Urinary bladder (tissue), 4 donors: ENCODE measurements around the gene APP. TPM values are rescaled to one million over a fixed set of nuclear protein-coding genes. Genes with fewer than 3 reads are reported as not detected.
A peak's percentile ranks its signal among the peaks of the same experiment; 100 is the strongest.

Experiments used
- DNase-seq: peaks from one replicate; pipeline ENCODE4 v3.0.0-alpha.2; 2015; ENCODE audit errors: extremely low spot score
- H3K27ac ChIP-seq: one replicate; pipeline ENCODE4 v1.5.1; 2013; ENCODE audit warnings: low read depth, mild to moderate bottlenecking, moderate library complexity
- H3K36me3 ChIP-seq: one replicate; pipeline ENCODE4 v1.6.1; 2013; ENCODE audit warnings: mild to moderate bottlenecking, moderate library complexity; ENCODE audit not compliant: insufficient read depth
- H3K4me1 ChIP-seq: one replicate; pipeline ENCODE4 v1.6.1; 2013; ENCODE audit warnings: mild to moderate bottlenecking, moderate library complexity; ENCODE audit not compliant: insufficient read depth
- H3K4me3 ChIP-seq: one replicate; pipeline ENCODE4 v1.5.1; 2013; ENCODE audit warnings: low read depth, low read length
- WGBS: extraction: QIAGEN DNeasy Blood & Tissue Kit; methylation state at CpG from one replicate; pipeline ENCODE4 v1.1.7; 2013; 5-methylcytosine and 5-hydroxymethylcytosine counted together
- polyA plus RNA-seq: library from polyadenylated mRNA; stranded (reverse); fragments of 200-250 nt; gene quantifications from one replicate; pipeline ENCODE4 v1.2.3, GENCODE V29; 2013
- total RNA-seq: library from RNA; depleted of rRNA; stranded (reverse); fragments of >200 nt; gene quantifications from one replicate; pipeline ENCODE4 v1.2.3, GENCODE V29; 2014
- donor health status: healthy with polysubstance abuse.
- donor health status: healthy.

APP gene
- total RNA-seq (269 TPM), polyA plus RNA-seq (469 TPM)

- Histone ChIP-seq H3K4me3 (peak within 1 kb of the TSS; percentile 72), H3K4me1 (no peaks in the 10 kb centered on the region), H3K36me3 (no peaks in the 10 kb centered on the region), H3K27ac (peak within 1 kb of the TSS; percentile 91)
- DNase-seq: no peak
- 2% methylated on average over 88 of the region's 88 CpGs for WGBS
Observed at GRCh38 chr21:26170471-26171257, at the start of gene APP. APP (minus strand) TSS chr21:26170770; CDS start chr21:26170620, 150 bp downstream.

- DNase-seq: no peak
- 78% methylated on average over 9 of the region's 9 CpGs for WGBS
- no peaks in the 10 kb centered on the region for H3K36me3 ChIP-seq
- H3K27ac ChIP-seq: no peak overlapping the region
- no peaks in the 10 kb centered on the region for H3K4me1 ChIP-seq
- no peak overlapping the region for H3K4me3 ChIP-seq
Observed at GRCh38 chr21:26212220-26212619, 41.6 kb upstream of the APP start.

- no peak for DNase-seq
- WGBS: 78% methylated on average over 3 of the region's 3 CpGs
Observed at GRCh38 chr21:26210614-26211013, 40.0 kb upstream of the APP start.

GRCh38 chr21:26207021-26207420 lies 36.5 kb upstream of the APP start:
- DNase-seq: no peak
- 89% methylated on average over 3 of the region's 3 CpGs for WGBS
- Histone ChIP-seq H3K4me3 (no peak overlapping the region), H3K4me1 (no peaks in the 10 kb centered on the region), H3K27ac (no peak overlapping the region), H3K36me3 (no peaks in the 10 kb centered on the region)

More at GRCh38 chr21:26210614-26211013, 40.0 kb upstream of the APP start:
- Histone ChIP-seq H3K4me3 (no peak overlapping the region), H3K27ac (no peak overlapping the region), H3K36me3 (no peaks in the 10 kb centered on the region), H3K4me1 (no peaks in the 10 kb centered on the region)

- no peak overlapping the region for H3K27ac ChIP-seq
- no peak for DNase-seq
- H3K4me3 ChIP-seq: no peak overlapping the region
- WGBS: 55% methylated on average over 4 of the region's 4 CpGs
- H3K36me3 ChIP-seq: no peaks in the 10 kb centered on the region
- no peaks in the 10 kb centered on the region for H3K4me1 ChIP-seq
Observed at GRCh38 chr21:26199456-26199855, 28.9 kb upstream of the APP start.

- DNase-seq: no peak
- Histone ChIP-seq H3K4me1 (no peaks in the 10 kb centered on the region), H3K4me3 (no peak overlapping the region), H3K36me3 (no peaks in the 10 kb centered on the region), H3K27ac (no peak overlapping the region)
- WGBS: 88% methylated on average over 4 of the region's 4 CpGs
Observed at GRCh38 chr21:26195708-26196107, 25.1 kb upstream of the APP start.

GRCh38 chr21:26194811-26195251 lies 24.3 kb upstream of the APP start:
- 49% methylated on average over 6 of the region's 6 CpGs for WGBS
- DNase-seq: no peak
- no peak overlapping the region for H3K4me3 ChIP-seq

GRCh38 chr21:26194326-26194725 lies 23.8 kb upstream of the APP start:
- 75% methylated on average over 3 of the region's 3 CpGs for WGBS
- no peak overlapping the region for H3K27ac ChIP-seq
- no peaks in the 10 kb centered on the region for H3K4me1 ChIP-seq
- DNase-seq: no peak
- no peaks in the 10 kb centered on the region for H3K36me3 ChIP-seq
- H3K4me3 ChIP-seq: no peak overlapping the region

More at GRCh38 chr21:26194811-26195251, 24.3 kb upstream of the APP start:
- Histone ChIP-seq H3K36me3 (no peaks in the 10 kb centered on the region), H3K4me1 (no peaks in the 10 kb centered on the region), H3K27ac (no peak overlapping the region)

- WGBS: 90% methylated on average over 5 of the region's 5 CpGs
- H3K36me3 ChIP-seq: no peaks in the 10 kb centered on the region
- no peak overlapping the region for H3K27ac ChIP-seq
- DNase-seq: no peak
- no peak overlapping the region for H3K4me3 ChIP-seq
- H3K4me1 ChIP-seq: no peaks in the 10 kb centered on the region
Observed at GRCh38 chr21:26191609-26192008, 21.0 kb upstream of the APP start.

GRCh38 chr21:26188422-26188821 lies 17.9 kb upstream of the APP start:
- Histone ChIP-seq H3K27ac (no peak overlapping the region), H3K36me3 (no peaks in the 10 kb centered on the region), H3K4me3 (no peak overlapping the region), H3K4me1 (no peaks in the 10 kb centered on the region)
- no peak for DNase-seq
- WGBS: 80% methylated on average over 5 of the region's 5 CpGs

GRCh38 chr21:26185446-26185845 lies 14.9 kb upstream of the APP start:
- Histone ChIP-seq H3K4me3 (no peak overlapping the region), H3K4me1 (no peaks in the 10 kb centered on the region), H3K27ac (no peak overlapping the region), H3K36me3 (no peaks in the 10 kb centered on the region)
- no peak for DNase-seq
- 95% methylated on average over 2 of the region's 2 CpGs for WGBS

GRCh38 chr21:26185021-26185420 lies 14.5 kb upstream of the APP start:
- DNase-seq: no peak
- WGBS: 87% methylated on average over 2 of the region's 2 CpGs
- no peaks in the 10 kb centered on the region for H3K4me1 ChIP-seq
- H3K36me3 ChIP-seq: no peaks in the 10 kb centered on the region
- no peak overlapping the region for H3K27ac ChIP-seq
- no peak overlapping the region for H3K4me3 ChIP-seq

GRCh38 chr21:26179501-26179900 lies 8.9 kb upstream of the APP start:
- no peak for DNase-seq
- Histone ChIP-seq H3K36me3 (no peaks in the 10 kb centered on the region), H3K4me1 (no peaks in the 10 kb centered on the region), H3K27ac (no peak overlapping the region), H3K4me3 (no peak overlapping the region)
- 76% methylated on average over 4 of the region's 4 CpGs for WGBS

GRCh38 chr21:26177746-26178426 lies 7.3 kb upstream of the APP start:
- no peak overlapping the region for H3K4me3 ChIP-seq
- H3K4me1 ChIP-seq: no peaks in the 10 kb centered on the region
- DNase-seq: no peak
- H3K36me3 ChIP-seq: no peaks in the 10 kb centered on the region
- 90% methylated on average over 5 of the region's 5 CpGs for WGBS
- H3K27ac ChIP-seq: no peak overlapping the region
